OCI-LY7 (cell line): ENCODE results near the gene GPR32. TPM values are rescaled to one million over a fixed set of nuclear protein-coding genes. Genes with fewer than 3 reads are reported as not detected.

Experiments used
- BruUV-seq: library from RNA; stranded (reverse); fragments of 400-500 nt; replicated peaks from 2 replicates; lab custom pipeline; 2021; lab: Mats Ljungman, UMichigan
- CTCF ChIA-PET: fragments of 300-600 bp; sonication (Branson Sonifier 250); formaldehyde crosslinking; loops from one replicate; lab custom pipeline; 2022; ENCODE audit warnings: antibody characterized with exemption; ENCODE audit not compliant: unreplicated experiment; lab: Charles Lee
- POLR2A ChIA-PET: fragments of 300-600 bp; sonication (Branson Sonifier 250); formaldehyde crosslinking; loops from one replicate; lab custom pipeline; 2022; ENCODE audit warnings: antibody characterized with exemption; lab: Charles Lee
- DNase-seq: peaks from one replicate; pipeline ENCODE4 v3.0.0-alpha.2; 2015; ENCODE audit warnings: low spot score
- H2AFZ ChIP-seq: fragments of 200-600 bp; sonication (generic), shearing (Covaris generic); 2 replicates; pipeline ENCODE4 v1.6.1; 2014; ENCODE audit warnings: mild to moderate bottlenecking, antibody characterized with exemption, low read length, moderate library complexity
- H3K27ac ChIP-seq: fragments of 200-600 bp; sonication (generic); 2 replicates; pipeline ENCODE4 v1.5.1; 2014; ENCODE audit warnings: mixed run types, low read depth, mild to moderate bottlenecking, moderate library complexity, low read length, inconsistent platforms; ENCODE audit not compliant: poor library complexity, severe bottlenecking
- H3K36me3 ChIP-seq: fragments of 200-600 bp; sonication (generic); 2 replicates; pipeline ENCODE4 v1.6.1; 2014; ENCODE audit warnings: mild to moderate bottlenecking, antibody characterized with exemption, low read length, moderate library complexity, mixed read lengths; ENCODE audit not compliant: insufficient read depth
- H3K4me1 ChIP-seq: fragments of 200-600 bp; sonication (generic); 2 replicates; pipeline ENCODE4 v1.5.1; 2014; ENCODE audit warnings: mild to moderate bottlenecking, low read length; ENCODE audit not compliant: insufficient read depth, poor library complexity, severe bottlenecking
- H3K4me2 ChIP-seq: fragments of 200-600 bp; sonication (generic); 2 replicates; pipeline ENCODE4 v1.6.1; 2014; ENCODE audit warnings: mild to moderate bottlenecking, low read length
- H3K4me3 ChIP-seq: fragments of 200-600 bp; sonication (generic); 2 replicates; pipeline ENCODE4 v1.5.1; 2014; ENCODE audit warnings: mild to moderate bottlenecking, low read depth, low read length; ENCODE audit not compliant: poor library complexity, severe bottlenecking
- H3K79me2 ChIP-seq: fragments of 200-600 bp; sonication (generic); 2 replicates; pipeline ENCODE4 v1.6.1; 2016; ENCODE audit warnings: low read depth, mild to moderate bottlenecking, low read length, moderate library complexity, mixed read lengths; ENCODE audit not compliant: insufficient read depth
- H3K9me2 ChIP-seq: fragments of 200-600 bp; sonication (generic); 2 replicates; pipeline ENCODE4 v1.6.1; 2016; ENCODE audit warnings: mild to moderate bottlenecking, low read length, mixed read lengths; ENCODE audit not compliant: insufficient read depth
- H3K9me3 ChIP-seq: fragments of 200-600 bp; sonication (generic); 2 replicates; pipeline ENCODE4 v1.6.1; 2014; ENCODE audit warnings: mild to moderate bottlenecking, mixed run types, low read length, mixed read lengths
- H4K20me1 ChIP-seq: fragments of 200-600 bp; sonication (generic); 2 replicates; pipeline ENCODE4 v1.6.1; 2014; ENCODE audit warnings: mild to moderate bottlenecking, antibody characterized with exemption, low read length, moderate library complexity, mixed read lengths; ENCODE audit not compliant: insufficient read depth
- CTCF ChIP-seq: fragments of 200-600 bp; sonication (generic); conservative IDR thresholded peaks from 2 replicates; pipeline ENCODE4 v1.5.1; 2014; ENCODE audit warnings: mild to moderate bottlenecking, antibody characterized with exemption, low read length, moderate library complexity, mixed read lengths
- EZH2phosphoT487 ChIP-seq: fragments of 200-600 bp; sonication (generic); IDR thresholded peaks from 2 replicates; pipeline ENCODE4 v1.6.1; 2018; ENCODE audit warnings: low read depth, borderline replicate concordance, mild to moderate bottlenecking, mixed run types, antibody characterized with exemption, low read length, moderate library complexity, mixed read lengths
- intact Hi-C: fragments of 100-400 bp; cut with micrococcal nuclease; formaldehyde crosslinking; loops from one replicate; pipeline ENCODE4 v1.10.0; 2022; ENCODE audit not compliant: unreplicated experiment
- total RNA-seq, 2 experiments: library from RNA; depleted of rRNA in 1 of 2; stranded (reverse); fragments of >200 nt in 1 of 2; shearing (Covaris generic) in 1 of 2; gene quantifications; 2 replicates each; pipeline ENCODE4 v1.2.3, GENCODE V29; 2014 to 2022

GPR32 gene
- total RNA-seq, 2 experiments from 2014 or later: not detected

GRCh38 chr19:50798659-50799546 is 28.6 kb downstream of the GPR32 start:
- Histone ChIP-seq H3K79me2 (peaks cover 39% of the 10 kb centered on the region), H3K9me2 (no peaks in the 10 kb centered on the region), H3K9me3 (no peaks in the 10 kb centered on the region), H3K36me3 (peaks cover 87% of the 10 kb centered on the region), H3K4me2 (no peak overlapping the region), H3K4me3 (no peak overlapping the region), H2AFZ (no peak overlapping the region), H4K20me1 (peaks cover 42% of the 10 kb centered on the region), H3K27ac (no peak overlapping the region), H3K4me1 (peaks cover 24% of the 10 kb centered on the region)
- BruUV-seq: no TSS peak
- intact Hi-C loops: no loop called here
- TF ChIP-seq CTCF (no peak), EZH2phosphoT487 (no peak)
- CTCF ChIA-PET: no interaction called here
- POLR2A ChIA-PET: no interaction called here
- DNase-seq: no peak

GRCh38 chr19:50799547-50799851 is 29.2 kb downstream of the GPR32 start:
- H3K27ac ChIP-seq: no peak overlapping the region
- peaks cover 45% of the 10 kb centered on the region for H3K79me2 ChIP-seq
- TF ChIP-seq CTCF (no peak), EZH2phosphoT487 (no peak)
- H2AFZ ChIP-seq: no peak overlapping the region
- no peak overlapping the region for H3K4me2 ChIP-seq
- POLR2A ChIA-PET: no interaction called here
- intact Hi-C loops: no loop called here
- CTCF ChIA-PET: no interaction called here
- no peaks in the 10 kb centered on the region for H3K9me2 ChIP-seq
- H4K20me1 ChIP-seq: peaks cover 43% of the 10 kb centered on the region
- peaks cover 88% of the 10 kb centered on the region for H3K36me3 ChIP-seq
- H3K4me1 ChIP-seq: peaks cover 20% of the 10 kb centered on the region
- DNase-seq: no peak
- BruUV-seq: no TSS peak
- H3K9me3 ChIP-seq: no peaks in the 10 kb centered on the region
- H3K4me3 ChIP-seq: no peak overlapping the region

GRCh38 chr19:50801107-50801506 is 30.8 kb downstream of the GPR32 start:
- Histone ChIP-seq H3K4me3 (no peak overlapping the region), H3K4me1 (peaks cover 22% of the 10 kb centered on the region), H3K79me2 (peaks cover 45% of the 10 kb centered on the region), H3K9me2 (no peaks in the 10 kb centered on the region), H3K9me3 (no peaks in the 10 kb centered on the region), H3K27ac (no peak overlapping the region), H2AFZ (no peak overlapping the region), H3K36me3 (peaks cover 76% of the 10 kb centered on the region), H3K4me2 (peak overlapping the region; percentile 31; the same call in 1 of the 2 replicates), H4K20me1 (peaks cover 43% of the 10 kb centered on the region)
- DNase-seq: no peak
- TSS peak; percentile 41 for BruUV-seq
- CTCF ChIA-PET: no interaction called here
- intact Hi-C loops: loop anchor here (10.0 kb wide), 1 partner anchor 456 kb away; no protein-coding TSS in a partner anchor
- no peak for TF ChIP-seq CTCF
- no peak for TF ChIP-seq EZH2phosphoT487
- POLR2A ChIA-PET: no interaction called here
